IMR-90 (cell line): ENCODE measurements around the gene DUSP16. TPM values are rescaled to one million over a fixed set of nuclear protein-coding genes. Genes with fewer than 3 reads are reported as not detected.

Experiments used
- ATAC-seq: fragments of 200-7000 bp; cut with Tn5 transposase; 2 replicates; pipeline ENCODE4 v1.9.1; 2020; ENCODE audit warnings: low read depth, mild to moderate bottlenecking, moderate library complexity
- Bru-seq: library from RNA; stranded (reverse); fragments of 400-500 nt; gene quantifications from one replicate; lab custom pipeline; 2021; lab: Mats Ljungman, UMichigan
- BruChase-seq, 2 experiments: library from RNA; stranded (reverse); fragments of 400-500 nt; gene quantifications; one replicate each; lab custom pipeline; 2021; lab: Mats Ljungman, UMichigan
- BruUV-seq: library from RNA; stranded (reverse); fragments of 400-500 nt; replicated peaks from 2 replicates; lab custom pipeline; 2021; lab: Mats Ljungman, UMichigan
- CTCF ChIA-PET: fragments of 300-600 bp; formaldehyde crosslinking; extraction: SDS; loops from one replicate; lab custom pipeline; 2021; ENCODE audit warnings: antibody characterized with exemption; lab: Yijun Ruan, JAX
- POLR2A ChIA-PET: fragments of 300-600 bp; sonication (Branson Sonifier 250); formaldehyde crosslinking; loops from one replicate; lab custom pipeline; 2022; ENCODE audit warnings: antibody characterized with exemption; ENCODE audit not compliant: unreplicated experiment; lab: Charles Lee
- DNase-seq: peaks from one replicate; pipeline ENCODE4 v3.0.0; 2013
- H2AFZ ChIP-seq: replicated peaks from 2 replicates; pipeline ENCODE3; 2013; ENCODE audit warnings: low read length, mild to moderate bottlenecking; ENCODE audit not compliant: poor library complexity
- H2AK5ac ChIP-seq: 2 replicates; pipeline ENCODE4 v1.6.1; 2013; ENCODE audit warnings: low read depth, low read length, inconsistent platforms
- H2AK9ac ChIP-seq: replicated peaks from 2 replicates; pipeline ENCODE3; 2013; ENCODE audit warnings: mild to moderate bottlenecking, low read depth, low read length, moderate library complexity; ENCODE audit not compliant: poor library complexity
- H2BK120ac ChIP-seq: 2 replicates; pipeline ENCODE4 v1.6.1; 2013; ENCODE audit warnings: low read depth, low read length, inconsistent platforms
- H2BK15ac ChIP-seq: 3 replicates; pipeline ENCODE4 v1.6.1; 2013; ENCODE audit warnings: low read depth, low read length, inconsistent platforms
- H2BK20ac ChIP-seq: 2 replicates; pipeline ENCODE4 v1.6.1; 2013; ENCODE audit warnings: low read depth, mild to moderate bottlenecking, inconsistent platforms, low read length, moderate library complexity
- H2BK5ac ChIP-seq: 2 replicates; pipeline ENCODE4 v1.6.1; 2013; ENCODE audit warnings: mild to moderate bottlenecking, low read depth, low read length, inconsistent platforms; ENCODE audit not compliant: poor library complexity, severe bottlenecking
- H3K14ac ChIP-seq: replicated peaks from 2 replicates; pipeline ENCODE4 v1.6.1; 2013; ENCODE audit warnings: low read depth, low read length, inconsistent platforms
- H3K18ac ChIP-seq: 2 replicates; pipeline ENCODE4 v1.6.1; 2013; ENCODE audit warnings: low read depth, low read length, control low read depth
- H3K23ac ChIP-seq: 2 replicates; pipeline ENCODE4 v1.6.1; 2013; ENCODE audit warnings: low read depth, low read length, inconsistent platforms
- H3K27ac ChIP-seq: 2 replicates; pipeline ENCODE4 v1.5.1; 2013; ENCODE audit warnings: mild to moderate bottlenecking, control low read depth, low read length; ENCODE audit not compliant: insufficient read depth
- H3K27me3 ChIP-seq: 2 replicates; pipeline ENCODE4 v1.6.1; 2013; ENCODE audit warnings: low read length; ENCODE audit not compliant: control insufficient read depth, insufficient read depth
- H3K36me3 ChIP-seq: 2 replicates; pipeline ENCODE4 v1.6.1; 2013; ENCODE audit warnings: low read length, mixed read lengths; ENCODE audit not compliant: control insufficient read depth, insufficient read depth
- H3K4ac ChIP-seq: 2 replicates; pipeline ENCODE4 v1.6.1; 2013; ENCODE audit warnings: low read depth, low read length, inconsistent platforms
- H3K4me1 ChIP-seq: 2 replicates; pipeline ENCODE4 v1.6.1; 2013; ENCODE audit warnings: low read length, mixed read lengths; ENCODE audit not compliant: control insufficient read depth, insufficient read depth
- H3K4me2 ChIP-seq: 2 replicates; pipeline ENCODE4 v1.6.1; 2013; ENCODE audit warnings: low read depth, mild to moderate bottlenecking, control low read depth, low read length, moderate library complexity
- H3K4me3 ChIP-seq: 2 replicates; pipeline ENCODE4 v1.5.1; 2013; ENCODE audit warnings: low read depth, mild to moderate bottlenecking, control low read depth, low read length, moderate library complexity; ENCODE audit not compliant: insufficient read depth
- H3K56ac ChIP-seq: 2 replicates; pipeline ENCODE4 v1.6.1; 2013; ENCODE audit warnings: low read length, inconsistent platforms; ENCODE audit not compliant: insufficient read depth; ENCODE audit errors: extremely low read depth
- H3K79me1 ChIP-seq, 2 experiments: 2 replicates each; pipeline ENCODE4 v1.6.1; 2013; ENCODE audit warnings: low read length in 2 of 2, inconsistent platforms in 1 of 2, low read depth in 1 of 2
- H3K9ac ChIP-seq: 2 replicates; pipeline ENCODE4 v1.6.1; 2013; ENCODE audit warnings: low read depth, low read length, control low read depth
- H3K9me1 ChIP-seq: 2 replicates; pipeline ENCODE4 v1.6.1; 2013; ENCODE audit warnings: low read length, inconsistent platforms; ENCODE audit not compliant: insufficient read depth
- H3K9me3 ChIP-seq: 2 replicates; pipeline ENCODE4 v1.6.1; 2013; ENCODE audit warnings: low read length; ENCODE audit not compliant: control insufficient read depth, insufficient read depth
- H4K20me1 ChIP-seq: 2 replicates; pipeline ENCODE4 v1.6.1; 2013; ENCODE audit warnings: low read length, inconsistent platforms; ENCODE audit not compliant: insufficient read depth
- H4K5ac ChIP-seq: 2 replicates; pipeline ENCODE4 v1.6.1; 2013; ENCODE audit warnings: mild to moderate bottlenecking, low read depth, low read length, control low read depth
- H4K8ac ChIP-seq, 2 experiments: 2 replicates each; pipeline ENCODE4 v1.6.1; 2013; ENCODE audit warnings: low read depth in 2 of 2, low read length in 2 of 2, control low read depth in 1 of 2, inconsistent platforms in 1 of 2
- H4K91ac ChIP-seq: 2 replicates; pipeline ENCODE4 v1.6.1; 2013; ENCODE audit warnings: low read depth, low read length, inconsistent platforms; ENCODE audit not compliant: insufficient read depth
- CTCF ChIP-seq: conservative IDR thresholded peaks from 2 replicates; pipeline ENCODE4 v1.5.1; 2012; ENCODE audit warnings: mild to moderate bottlenecking, low read depth, low read length, improper control_type of control experiment
- MAZ ChIP-seq: IDR thresholded peaks from 2 replicates; pipeline ENCODE4 v1.6.1; 2012; ENCODE audit warnings: low read depth, mild to moderate bottlenecking, low read length, improper control_type of control experiment, moderate library complexity, borderline replicate concordance
- POLR2A ChIP-seq: IDR thresholded peaks from 2 replicates; pipeline ENCODE4 v1.6.1; 2012; ENCODE audit warnings: mild to moderate bottlenecking, low read depth, low read length
- SMC3 ChIP-seq: fragments of 150-350 bp; IDR thresholded peaks from 2 replicates; pipeline ENCODE4 v1.6.1; 2016; ENCODE audit warnings: low read depth, mild to moderate bottlenecking, antibody characterized with exemption, low read length, moderate library complexity
- WGBS, 2 experiments: methylation state at CpG; one replicate each; pipeline versions ENCODE4 v1.1.5 to v1.1.7; 2013; ENCODE audit warnings: missing lambda C conversion rate in 2 of 2; ENCODE audit not compliant: insufficient read length in 1 of 2; ENCODE audit errors: extremely low coverage in 2 of 2; 5-methylcytosine and 5-hydroxymethylcytosine counted together
- dilution Hi-C: fragments of 300-500 bp; cut with HindIII; formaldehyde crosslinking; loops from one replicate; pipeline ENCODE4 v1.14.3; 2018; ENCODE audit warnings: low sequenced_read_pairs; ENCODE audit not compliant: unreplicated experiment
- in situ Hi-C: fragments of 300-500 bp; cut with MboI; formaldehyde crosslinking; loops from 3 replicates; pipeline ENCODE4 v1.14.3; 2019; ENCODE audit warnings: low sequenced_read_pairs, inconsistent platforms, mixed read lengths
- intact Hi-C: fragments of 100-400 bp; cut with micrococcal nuclease; formaldehyde crosslinking; loops from 2 replicates; pipeline ENCODE4 v1.10.0; 2022
- long read RNA-seq: library from polyadenylated mRNA; unstranded; transcript quantifications from one replicate; pipeline ENCODE4 v2.0.0, GENCODE V29; 2021; ENCODE audit not compliant: unreplicated experiment
- polyA plus RNA-seq, 3 experiments: library from polyadenylated mRNA; depleted of rRNA; stranded (reverse); fragments of >200 nt; gene quantifications; 2 replicates each; pipeline ENCODE4 v1.2.3, GENCODE V29; 2012; ENCODE audit warnings: low replicate concordance in 1 of 3
- total RNA-seq: library from RNA; depleted of rRNA; stranded (reverse); fragments of >200 nt; gene quantifications from 2 replicates; pipeline ENCODE4 v1.2.3, GENCODE V29; 2012; rRNA removed

The DUSP16 gene
- total RNA-seq (10.0 and 10.6 TPM in 2 replicates), polyA plus RNA-seq (2012; rRNA removed) (4.2 and 4.7 TPM in 2 replicates), Bru-seq, nascent RNA (percentile 68 among the genes with signal in this experiment), BruChase-seq, experiment 1, labeled RNA remaining after a 6-hour chase (percentile 68 among the genes with signal in this experiment), BruChase-seq, experiment 2, labeled RNA remaining after a 2-hour chase (percentile 61 among the genes with signal in this experiment)
- polyA plus RNA-seq (2012; cell fraction: cytosol; rRNA removed): 2.3 and 2.7 TPM in 2 replicates
- polyA plus RNA-seq (2012; cell fraction: nucleus; rRNA removed; ENCODE audit: low replicate concordance): 2.7 and 4.1 TPM in 2 replicates
- long read RNA-seq, partial matches to known transcripts: 2 of 6 reads
- long read RNA-seq, other reads (novel, unspliced or antisense): 4 of 6 reads

DNA sequence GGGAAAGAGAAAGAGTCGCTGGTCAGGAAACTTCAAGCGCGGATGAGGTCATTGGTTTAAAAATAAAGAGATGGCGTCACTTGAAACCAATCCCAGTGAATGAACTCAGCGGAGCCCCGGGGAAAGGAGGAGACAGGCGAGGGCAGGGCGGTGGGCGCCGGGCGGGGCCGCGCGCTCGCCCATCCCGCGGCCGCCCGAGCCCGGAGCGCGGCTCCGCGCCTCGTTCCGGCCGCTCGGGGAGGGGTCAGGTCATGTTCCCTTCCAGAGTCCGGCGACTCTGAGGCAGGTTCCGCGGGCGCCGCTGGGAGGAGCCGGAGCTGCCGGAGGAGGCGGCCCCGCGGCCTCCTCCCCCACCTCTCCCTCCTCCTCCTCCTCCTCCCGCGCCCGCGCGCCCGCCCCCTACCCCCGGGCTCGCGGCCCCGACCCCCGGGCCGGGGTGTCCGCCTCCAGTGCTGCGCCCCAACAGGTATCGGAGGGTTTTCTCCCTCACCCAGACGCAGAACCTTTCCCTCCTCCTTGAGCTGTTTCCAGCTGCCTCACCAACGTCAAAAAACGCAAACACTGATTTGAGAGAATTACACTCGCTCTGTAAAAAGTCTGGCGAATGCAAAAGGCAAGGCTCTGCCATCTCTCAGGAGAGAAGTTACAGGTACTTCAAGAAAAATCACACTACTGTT, at the start of gene DUSP16:
Gene DUSP16 (minus strand): TSS at position 279 of the 677 bp plus-strand sequence. CDS start 41,765 bp downstream, outside the sequence.
- Histone ChIP-seq H2BK5ac (peak within 1 kb of the TSS; percentile 87), H3K27ac (peak within 1 kb of the TSS; percentile 100), H2AK9ac (peak within 1 kb of the TSS; percentile 88), H3K27me3 (peaks cover 2% of the 10 kb centered on the region; the same call in 1 of the 2 replicates), H2BK120ac (peak within 1 kb of the TSS; percentile 87), H3K4me2 (peak within 1 kb of the TSS; percentile 94), H3K36me3 (no peaks in the 10 kb centered on the region), H4K8ac (peak within 1 kb of the TSS; percentile 25 to 76; a peak in 2 of 4 replicates), H2AFZ (peak within 1 kb of the TSS; percentile 93), H4K5ac (peak within 1 kb of the TSS; percentile 67), H4K91ac (peak within 1 kb of the TSS; percentile 68), H3K14ac (peak within 1 kb of the TSS; percentile 75), H3K56ac (peak within 1 kb of the TSS; percentile 83), H3K9ac (peak within 1 kb of the TSS; percentile 97), H3K4ac (peak within 1 kb of the TSS; percentile 71), H3K4me1 (peaks cover 2% of the 10 kb centered on the region; the same call in 1 of the 2 replicates), H3K79me1 (peaks cover 8 to 29% of the 10 kb centered on the region in 2 experiments), H4K20me1 (peaks cover 7% of the 10 kb centered on the region; the same call in 1 of the 2 replicates), H2BK20ac (0 out of 2 replicates have a peak within 1 kb of the TSS, but pooled peaks have one; percentile 32), H3K4me3 (peak within 1 kb of the TSS; percentile 99), H2AK5ac (no peak within 1 kb of the TSS), H3K18ac (peak within 1 kb of the TSS; percentile 97), H3K23ac (peak within 1 kb of the TSS; percentile 35), H3K9me3 (peaks cover 2% of the 10 kb centered on the region; the same call in 1 of the 2 replicates), H3K9me1 (no peaks in the 10 kb centered on the region), H2BK15ac (peak within 1 kb of the TSS; percentile 34; the same call in 1 of the 3 replicates)
- dilution Hi-C loops: no loop called here
- DNase-seq (peak; percentile 95), ATAC-seq (peak; percentile 96)
- CTCF ChIA-PET: interaction anchor here (0.9 to 1.3 kb wide), 3 partner anchors 15 to 172 kb away, joined by 3 read pairs; no protein-coding TSS in a partner anchor
- intact Hi-C loops: loop anchor here (5.0 kb wide), 3 partner anchors 50 to 95 kb away; partner anchors contain the start of gene CREBL2
- 0% methylated on average over 6 of the region's 59 CpGs; no CpG with 5 or more reads in 1 of the 2 experiments for WGBS, 2 experiments
- BruUV-seq: no TSS peak
- POLR2A ChIA-PET: no interaction called here
- in situ Hi-C loops: loop anchor here (10.0 kb wide), 1 partner anchor 168 kb away; no protein-coding TSS in a partner anchor
- TF ChIP-seq POLR2A: peak; percentile 37
- TF ChIP-seq MAZ: peak; percentile 81
- TF ChIP-seq CTCF: peak; percentile 14; the same call in 1 of the 2 replicates
- TF ChIP-seq SMC3: no peak
